Measurements from ENCODE around the gene PIK3CB.

The PIK3CB gene

DNA sequence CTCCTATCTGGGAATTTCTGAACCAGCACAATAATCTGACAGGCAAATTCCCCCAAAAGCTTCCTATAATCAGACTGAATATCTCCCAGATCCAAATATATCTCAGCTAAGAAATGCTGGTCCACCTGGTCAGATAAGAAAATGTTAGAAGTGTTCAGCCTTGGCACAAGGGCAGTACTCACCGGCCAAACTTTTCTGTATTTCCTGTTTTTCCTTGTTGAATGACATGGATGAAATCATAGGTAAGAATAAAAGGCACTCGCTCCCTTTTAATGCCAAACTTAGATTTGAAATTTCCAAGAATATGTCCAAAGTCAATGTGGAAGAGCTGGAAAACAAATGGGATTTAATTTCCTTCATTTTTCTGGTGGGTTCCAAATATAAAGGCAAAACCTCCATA lies 177.2 kb downstream of the PIK3CB start:
- Histone ChIP-seq H3K27me3 (ENCODE audit: insufficient read depth, low read depth) (no peaks in the 10 kb centered on the region), H3K9ac (no peak overlapping the region), H3K4me3 (IDR thresholded peaks at IDR 0.05; ENCODE audit: insufficient read depth, low read depth, low read length) (no peak overlapping the region), H3K27ac (no peak overlapping the region), H3K36me3 (ENCODE audit: insufficient read depth) (peaks cover 5% of the 10 kb centered on the region; the same call in 1 of the 2 replicates), H4K20me1 (ENCODE audit: insufficient read depth) (no peaks in the 10 kb centered on the region), H3K79me2 (ENCODE audit: insufficient read depth, low read depth) (no peaks in the 10 kb centered on the region), H3K4me2 (no peak overlapping the region), H3K4me1 (ENCODE audit: low read depth, poor library complexity, severe bottlenecking) (no peaks in the 10 kb centered on the region), H2AFZ (ENCODE audit: low read depth) (no peak overlapping the region)
- TF ChIP-seq, protein P1, sequence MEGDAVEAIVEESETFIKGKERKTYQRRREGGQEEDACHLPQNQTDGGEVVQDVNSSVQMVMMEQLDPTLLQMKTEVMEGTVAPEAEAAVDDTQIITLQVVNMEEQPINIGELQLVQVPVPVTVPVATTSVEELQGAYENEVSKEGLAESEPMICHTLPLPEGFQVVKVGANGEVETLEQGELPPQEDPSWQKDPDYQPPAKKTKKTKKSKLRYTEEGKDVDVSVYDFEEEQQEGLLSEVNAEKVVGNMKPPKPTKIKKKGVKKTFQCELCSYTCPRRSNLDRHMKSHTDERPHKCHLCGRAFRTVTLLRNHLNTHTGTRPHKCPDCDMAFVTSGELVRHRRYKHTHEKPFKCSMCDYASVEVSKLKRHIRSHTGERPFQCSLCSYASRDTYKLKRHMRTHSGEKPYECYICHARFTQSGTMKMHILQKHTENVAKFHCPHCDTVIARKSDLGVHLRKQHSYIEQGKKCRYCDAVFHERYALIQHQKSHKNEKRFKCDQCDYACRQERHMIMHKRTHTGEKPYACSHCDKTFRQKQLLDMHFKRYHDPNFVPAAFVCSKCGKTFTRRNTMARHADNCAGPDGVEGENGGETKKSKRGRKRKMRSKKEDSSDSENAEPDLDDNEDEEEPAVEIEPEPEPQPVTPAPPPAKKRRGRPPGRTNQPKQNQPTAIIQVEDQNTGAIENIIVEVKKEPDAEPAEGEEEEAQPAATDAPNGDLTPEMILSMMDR (conservative IDR thresholded peaks at IDR 0.05; ENCODE audit: low read depth, low read length), result no peak

GRCh38 chr3:138653567-138653966 lies 181.2 kb downstream of the PIK3CB start:
- no peak overlapping the region for H3K4me3 ChIP-seq (IDR thresholded peaks at IDR 0.05; ENCODE audit: insufficient read depth, low read depth, low read length)
- no peak overlapping the region for H3K9ac ChIP-seq
- peaks cover 5% of the 10 kb centered on the region; the same call in 1 of the 2 replicates for H3K36me3 ChIP-seq (ENCODE audit: insufficient read depth)
- no peak overlapping the region for H2AFZ ChIP-seq (ENCODE audit: low read depth)
- H3K4me2 ChIP-seq, result no peak overlapping the region
- no peaks in the 10 kb centered on the region for H4K20me1 ChIP-seq (ENCODE audit: insufficient read depth)
- H3K27ac ChIP-seq, result no peak overlapping the region
- no peaks in the 10 kb centered on the region for H3K27me3 ChIP-seq (ENCODE audit: insufficient read depth, low read depth)
- TF ChIP-seq, protein P1 (conservative IDR thresholded peaks at IDR 0.05; ENCODE audit: low read depth, low read length), result no peak
- H3K79me2 ChIP-seq (ENCODE audit: insufficient read depth, low read depth), result no peaks in the 10 kb centered on the region
- no peaks in the 10 kb centered on the region for H3K4me1 ChIP-seq (ENCODE audit: low read depth, poor library complexity, severe bottlenecking)

DNA sequence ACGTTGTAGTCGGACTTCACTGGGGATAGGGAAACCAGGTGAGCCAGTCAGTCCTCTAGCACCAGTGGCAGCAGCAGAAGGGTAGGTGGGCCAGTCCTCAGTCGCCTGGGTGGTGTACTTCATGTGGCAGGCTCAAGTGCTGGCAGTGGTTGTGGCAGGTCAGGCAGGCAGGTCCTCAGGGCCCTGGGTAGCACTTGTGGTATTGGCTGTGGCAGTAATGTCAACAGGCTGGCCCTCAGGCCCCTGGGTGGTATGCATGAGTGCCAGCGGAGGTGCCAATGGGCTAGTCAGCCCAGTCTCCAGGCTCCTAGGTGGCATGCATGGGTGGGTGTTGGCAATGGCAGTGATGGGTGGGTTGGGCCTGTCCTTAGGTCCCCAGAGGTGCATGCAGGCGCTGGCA lies 185.6 kb downstream of the PIK3CB start:
- H3K79me2 ChIP-seq (ENCODE audit: insufficient read depth, low read depth), result no peaks in the 10 kb centered on the region
- H3K27ac ChIP-seq, result no peak overlapping the region
- no peaks in the 10 kb centered on the region for H3K4me1 ChIP-seq (ENCODE audit: low read depth, poor library complexity, severe bottlenecking)
- H3K4me3 ChIP-seq (IDR thresholded peaks at IDR 0.05; ENCODE audit: insufficient read depth, low read depth, low read length), result no peak overlapping the region
- H3K9ac ChIP-seq, result no peak overlapping the region
- TF ChIP-seq, protein P1 (conservative IDR thresholded peaks at IDR 0.05; ENCODE audit: low read depth, low read length), result no peak
- H4K20me1 ChIP-seq (ENCODE audit: insufficient read depth), result no peaks in the 10 kb centered on the region
- H3K27me3 ChIP-seq (ENCODE audit: insufficient read depth, low read depth), result no peaks in the 10 kb centered on the region
- no peak overlapping the region for H2AFZ ChIP-seq (ENCODE audit: low read depth)
- H3K36me3 ChIP-seq (ENCODE audit: insufficient read depth), result no peaks in the 10 kb centered on the region
- H3K4me2 ChIP-seq, result no peak overlapping the region

DNA sequence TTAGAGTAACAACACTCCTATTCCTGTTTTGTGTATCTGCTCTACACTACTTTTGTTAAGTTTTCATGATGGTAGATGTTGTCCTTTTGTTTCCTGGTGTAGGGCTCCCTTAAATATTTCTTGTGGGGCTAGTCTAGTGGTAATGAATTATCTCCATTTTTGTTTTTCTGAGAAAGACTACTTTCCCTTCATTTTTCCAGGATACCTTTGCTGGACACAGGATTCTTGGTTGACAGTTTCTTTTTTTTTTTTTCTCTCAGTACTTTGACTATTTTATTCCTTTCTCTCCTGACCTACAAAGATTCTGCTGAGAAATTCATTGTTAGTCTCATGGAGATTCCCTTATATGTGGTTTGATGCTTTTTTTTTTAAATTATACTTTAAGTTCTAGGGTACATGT lies 188.2 kb downstream of the PIK3CB start:
- no peaks in the 10 kb centered on the region for H4K20me1 ChIP-seq (ENCODE audit: insufficient read depth)
- no peak overlapping the region for H3K9ac ChIP-seq
- no peak overlapping the region for H3K27ac ChIP-seq
- no peaks in the 10 kb centered on the region for H3K27me3 ChIP-seq (ENCODE audit: insufficient read depth, low read depth)
- TF ChIP-seq, protein P1 (conservative IDR thresholded peaks at IDR 0.05; ENCODE audit: low read depth, low read length), result no peak
- H3K4me1 ChIP-seq (ENCODE audit: low read depth, poor library complexity, severe bottlenecking), result no peaks in the 10 kb centered on the region
- no peaks in the 10 kb centered on the region for H3K36me3 ChIP-seq (ENCODE audit: insufficient read depth)
- no peak overlapping the region for H3K4me3 ChIP-seq (IDR thresholded peaks at IDR 0.05; ENCODE audit: insufficient read depth, low read depth, low read length)
- no peak overlapping the region for H2AFZ ChIP-seq (ENCODE audit: low read depth)
- H3K79me2 ChIP-seq (ENCODE audit: insufficient read depth, low read depth), result no peaks in the 10 kb centered on the region
- H3K4me2 ChIP-seq, result no peak overlapping the region

All from KMS-11 (cell line).